ENCODE measurements around the gene DOCK9.
A peak's percentile ranks its signal among the peaks of the same experiment; 100 is the strongest.

The DOCK9 gene

DNA sequence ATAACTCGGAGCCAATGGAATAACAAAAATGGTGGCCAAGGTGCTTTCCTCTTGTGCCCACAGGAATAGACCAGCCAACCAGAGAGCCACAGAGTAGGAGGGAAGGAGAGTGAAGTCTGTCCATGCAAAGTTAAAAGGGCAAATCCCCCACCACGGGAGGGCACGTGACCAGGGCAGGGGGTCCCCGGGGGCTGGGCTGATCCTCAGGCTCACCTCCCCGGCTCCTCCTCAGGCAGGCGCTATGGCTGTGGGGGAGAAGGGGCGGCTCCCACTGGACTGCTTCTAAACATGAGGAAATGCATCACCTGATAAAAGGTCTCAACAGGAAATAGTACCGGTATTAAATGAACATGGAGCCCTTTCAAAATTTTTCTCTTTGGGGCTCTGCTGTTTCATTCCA, 152.2 kb downstream of the DOCK9 start:
- Histone ChIP-seq H3K9ac (ENCODE audit: low read depth in 1 of 2, low read length in 2 of 2) (no peak overlapping the region), H3K27ac (ENCODE audit: low read depth in 2 of 2, low read length in 2 of 2) (no peak overlapping the region), H3K4me3 (ENCODE audit: low read length in 2 of 2) (no peak overlapping the region), H3K4me1 (ENCODE audit: control insufficient read depth in 2 of 2, insufficient read depth in 2 of 2, low read length in 2 of 2) (peaks cover 8 to 17% of the 10 kb centered on the region in 2 donors), H3K36me3 (ENCODE audit: control insufficient read depth in 2 of 2, insufficient read depth in 2 of 2, low read length in 2 of 2) (peaks cover 8 to 25% of the 10 kb centered on the region in 2 donors), H3K27me3 (ENCODE audit: control insufficient read depth in 2 of 2, insufficient read depth in 2 of 2, low read length in 2 of 2) (no peaks in the 10 kb centered on the region), H3K9me3 (ENCODE audit: control insufficient read depth in 2 of 2, low read length in 2 of 2) (no peaks in the 10 kb centered on the region)

DNA sequence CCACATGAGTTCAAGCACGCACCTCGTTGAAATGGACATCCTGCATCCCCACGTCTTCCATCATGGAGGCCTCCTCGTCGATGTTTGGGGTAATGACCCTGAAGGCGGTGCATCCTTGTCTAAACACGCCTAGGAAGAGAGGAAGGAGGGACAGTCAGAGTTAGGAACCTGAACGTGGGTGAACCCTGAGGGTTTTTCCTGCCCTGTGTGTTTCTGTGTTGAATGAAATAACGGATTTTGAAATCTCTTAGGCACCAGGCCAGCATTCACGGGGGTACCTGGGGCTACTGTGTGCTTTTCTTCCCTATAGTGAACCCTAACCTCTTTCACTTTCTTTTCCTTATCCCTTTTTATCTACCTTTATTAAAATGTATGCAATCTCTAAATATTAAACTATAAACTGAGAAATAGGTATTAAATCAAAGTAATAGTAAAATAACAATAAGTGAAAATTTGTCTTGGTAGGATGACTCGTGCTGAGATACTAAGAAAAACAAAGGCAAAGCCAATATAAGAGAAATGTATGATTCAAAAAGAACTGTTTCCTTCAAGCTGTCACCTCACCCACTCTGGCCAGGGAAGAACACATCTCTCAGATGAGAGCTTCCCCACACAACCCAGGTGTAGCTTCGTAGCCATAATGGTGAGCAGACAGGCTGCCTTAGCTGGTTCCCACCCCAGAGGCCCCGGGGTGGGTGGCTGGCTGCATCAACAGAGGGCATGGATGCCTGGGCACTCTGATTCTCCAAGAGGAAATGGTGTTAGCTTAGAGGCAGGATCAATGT, 153.3 kb downstream of the DOCK9 start:
- Histone ChIP-seq H3K36me3 (ENCODE audit: control insufficient read depth in 2 of 2, insufficient read depth in 2 of 2, low read length in 2 of 2) (peaks cover 8 to 25% of the 10 kb centered on the region in 2 donors), H3K4me1 (ENCODE audit: control insufficient read depth in 2 of 2, insufficient read depth in 2 of 2, low read length in 2 of 2) (peaks cover 8 to 17% of the 10 kb centered on the region in 2 donors)

DNA sequence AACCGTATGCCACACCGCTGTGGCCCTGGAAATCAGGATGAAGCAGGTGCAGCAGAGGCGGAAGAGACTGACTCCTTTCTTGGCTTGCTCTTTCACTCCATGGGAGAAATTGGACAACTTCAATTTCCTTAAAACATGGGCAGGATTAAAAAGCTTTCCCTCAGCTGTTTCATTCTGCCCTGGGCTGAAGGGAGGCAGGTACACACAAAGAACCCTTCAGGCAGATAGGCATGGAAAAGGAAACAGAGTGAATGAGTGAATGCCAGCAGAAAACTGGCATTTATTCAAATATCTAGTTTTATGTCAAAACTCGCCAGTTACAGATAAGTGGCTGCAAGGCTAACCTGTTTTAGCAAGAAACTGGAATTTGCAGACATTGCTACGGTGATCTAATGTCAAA, 154.4 kb downstream of the DOCK9 start:
- Histone ChIP-seq H3K4me1 (ENCODE audit: control insufficient read depth in 2 of 2, insufficient read depth in 2 of 2, low read length in 2 of 2) (peaks cover 8 to 17% of the 10 kb centered on the region in 2 donors), H3K27me3 (ENCODE audit: control insufficient read depth in 2 of 2, insufficient read depth in 2 of 2, low read length in 2 of 2) (no peaks in the 10 kb centered on the region), H3K36me3 (ENCODE audit: control insufficient read depth in 2 of 2, insufficient read depth in 2 of 2, low read length in 2 of 2) (peaks cover 8 to 21% of the 10 kb centered on the region in 2 donors), H3K27ac (ENCODE audit: low read depth in 2 of 2, low read length in 2 of 2) (no peak overlapping the region), H3K9me3 (ENCODE audit: control insufficient read depth in 2 of 2, low read length in 2 of 2) (no peaks in the 10 kb centered on the region), H3K9ac (ENCODE audit: low read depth in 1 of 2, low read length in 2 of 2) (no peak overlapping the region), H3K4me3 (ENCODE audit: low read length in 2 of 2) (no peak overlapping the region)

More for the DNA sequence above, 153.3 kb downstream of the DOCK9 start:
- H3K9me3 ChIP-seq (ENCODE audit: control insufficient read depth in 2 of 2, low read length in 2 of 2) = no peaks in the 10 kb centered on the region
- H3K4me3 ChIP-seq (ENCODE audit: low read length in 2 of 2) = no peak overlapping the region
- no peak overlapping the region for H3K9ac ChIP-seq (ENCODE audit: low read depth in 1 of 2, low read length in 2 of 2)
- H3K27ac ChIP-seq (ENCODE audit: low read depth in 2 of 2, low read length in 2 of 2) = no peak overlapping the region
- H3K27me3 ChIP-seq (ENCODE audit: control insufficient read depth in 2 of 2, insufficient read depth in 2 of 2, low read length in 2 of 2) = no peaks in the 10 kb centered on the region

DNA sequence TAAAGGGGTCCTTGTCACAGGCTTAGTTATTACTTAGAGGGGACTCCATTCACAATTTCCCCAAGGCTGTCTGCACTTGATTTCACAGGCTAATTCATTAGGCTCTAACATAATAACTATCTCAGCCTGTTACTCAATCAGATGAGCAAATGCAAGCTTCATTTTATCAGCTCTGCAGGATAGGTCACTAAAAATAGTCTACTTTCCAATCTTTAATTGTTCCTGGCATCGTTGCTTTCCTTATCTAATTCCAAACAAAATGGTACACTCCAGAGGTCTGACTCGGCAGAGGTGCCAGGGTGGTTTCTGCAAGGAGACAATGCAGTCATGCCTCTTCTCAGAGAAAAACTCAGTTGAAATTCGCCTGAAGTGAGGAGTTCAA, 155.6 kb downstream of the DOCK9 start:
- H3K4me1 ChIP-seq (ENCODE audit: control insufficient read depth in 2 of 2, insufficient read depth in 2 of 2, low read length in 2 of 2) = peaks cover 8 to 17% of the 10 kb centered on the region in 2 donors
- H3K4me3 ChIP-seq (ENCODE audit: low read length in 2 of 2) = peak overlapping the region in 1 of 2 donors; percentile 14
- no peak overlapping the region for H3K9ac ChIP-seq (ENCODE audit: low read depth in 1 of 2, low read length in 2 of 2)
- H3K27me3 ChIP-seq (ENCODE audit: control insufficient read depth in 2 of 2, insufficient read depth in 2 of 2, low read length in 2 of 2) = no peaks in the 10 kb centered on the region
- no peaks in the 10 kb centered on the region for H3K9me3 ChIP-seq (ENCODE audit: control insufficient read depth in 2 of 2, low read length in 2 of 2)
- peaks cover 5 to 12% of the 10 kb centered on the region in 2 donors for H3K36me3 ChIP-seq (ENCODE audit: control insufficient read depth in 2 of 2, insufficient read depth in 2 of 2, low read length in 2 of 2)
- peak overlapping the region in 1 of 2 donors; percentile 20 for H3K27ac ChIP-seq (ENCODE audit: low read depth in 2 of 2, low read length in 2 of 2)

DNA sequence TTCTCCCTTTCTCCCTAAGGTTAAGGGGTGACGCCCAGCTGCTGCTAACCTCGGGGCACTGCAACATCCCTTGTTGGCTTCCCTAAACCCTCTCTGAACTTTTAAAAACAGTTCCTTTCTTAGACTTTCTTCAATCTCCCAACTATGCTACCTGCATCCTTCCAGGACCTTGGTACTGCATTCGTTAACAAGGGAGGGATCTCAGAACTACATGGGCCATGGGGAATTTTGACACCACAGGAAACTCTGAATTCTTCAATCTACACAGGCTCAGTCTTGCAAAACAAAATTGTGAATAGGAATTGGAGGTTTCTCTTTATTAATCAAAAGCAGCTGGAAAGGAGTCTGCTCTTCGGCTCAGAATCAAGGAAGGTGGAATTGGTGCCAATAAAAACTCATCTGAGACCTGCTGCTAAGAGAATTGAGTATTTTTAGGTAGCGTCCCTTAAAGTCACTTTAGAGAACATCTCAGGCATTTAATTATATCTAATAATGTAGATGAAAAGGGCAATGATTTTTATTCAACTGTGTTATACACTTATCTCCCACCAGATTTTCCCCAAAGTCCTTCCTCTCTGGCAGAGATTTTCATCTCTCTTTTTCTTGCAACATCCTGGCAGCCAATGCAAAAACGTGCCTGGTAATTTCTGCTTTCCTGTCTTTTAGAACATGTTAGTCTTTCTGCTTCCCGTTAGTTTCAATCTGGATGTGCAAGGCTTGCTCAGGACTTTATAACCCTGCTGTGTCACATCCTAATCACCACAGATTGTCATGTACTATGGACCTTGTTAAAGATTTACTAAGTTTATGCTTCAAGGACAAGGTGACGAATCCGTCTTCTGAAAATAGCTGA, 156.3 kb downstream of the DOCK9 start:
- no peaks in the 10 kb centered on the region for H3K27me3 ChIP-seq (ENCODE audit: control insufficient read depth in 2 of 2, insufficient read depth in 2 of 2, low read length in 2 of 2)
- H3K4me3 ChIP-seq (ENCODE audit: low read length in 2 of 2) = peak overlapping the region in 1 of 2 donors; percentile 14
- no peaks in the 10 kb centered on the region for H3K9me3 ChIP-seq (ENCODE audit: control insufficient read depth in 2 of 2, low read length in 2 of 2)
- H3K36me3 ChIP-seq (ENCODE audit: control insufficient read depth in 2 of 2, insufficient read depth in 2 of 2, low read length in 2 of 2) = peaks cover 5 to 11% of the 10 kb centered on the region in 2 donors
- no peak overlapping the region for H3K9ac ChIP-seq (ENCODE audit: low read depth in 1 of 2, low read length in 2 of 2)
- H3K4me1 ChIP-seq (ENCODE audit: control insufficient read depth in 2 of 2, insufficient read depth in 2 of 2, low read length in 2 of 2) = peaks cover 8 to 17% of the 10 kb centered on the region in 2 donors
- no peak overlapping the region for H3K27ac ChIP-seq (ENCODE audit: low read depth in 2 of 2, low read length in 2 of 2)

DNA sequence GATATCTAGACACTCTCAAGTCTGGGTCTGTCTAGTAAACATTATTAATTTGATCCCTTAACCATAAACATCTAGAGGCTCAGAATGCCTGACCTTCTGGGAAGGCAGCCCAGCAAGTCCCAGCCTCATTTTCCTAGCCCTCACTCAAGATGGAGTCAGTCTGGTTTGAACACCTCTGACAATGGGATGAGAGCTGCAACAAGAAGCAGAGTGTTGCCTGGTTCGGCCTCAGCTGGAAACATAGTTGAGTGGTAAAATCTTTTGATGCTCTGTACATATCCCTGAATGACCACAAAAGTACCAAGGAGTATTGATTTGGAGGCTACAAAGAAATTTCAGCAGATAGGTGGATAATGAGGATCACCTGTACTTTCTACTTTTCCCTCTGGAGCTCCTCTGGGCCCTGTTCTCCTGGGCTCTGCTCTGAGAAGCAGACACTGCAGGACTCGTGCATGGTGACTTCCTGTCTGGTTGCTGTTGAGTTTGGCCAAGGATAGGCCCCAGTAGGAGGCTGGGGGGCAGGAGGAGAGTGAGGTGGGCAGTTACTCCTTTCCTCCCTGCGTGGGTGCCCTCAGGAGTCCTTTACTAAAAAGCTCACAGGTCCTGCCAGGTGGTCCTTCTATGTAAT, 157.0 kb downstream of the DOCK9 start:
- peaks cover 8 to 17% of the 10 kb centered on the region in 2 donors for H3K4me1 ChIP-seq (ENCODE audit: control insufficient read depth in 2 of 2, insufficient read depth in 2 of 2, low read length in 2 of 2)
- no peak overlapping the region for H3K9ac ChIP-seq (ENCODE audit: low read depth in 1 of 2, low read length in 2 of 2)
- H3K27ac ChIP-seq (ENCODE audit: low read depth in 2 of 2, low read length in 2 of 2) = no peak overlapping the region
- H3K4me3 ChIP-seq (ENCODE audit: low read length in 2 of 2) = no peak overlapping the region
- H3K27me3 ChIP-seq (ENCODE audit: control insufficient read depth in 2 of 2, insufficient read depth in 2 of 2, low read length in 2 of 2) = no peaks in the 10 kb centered on the region
- no peaks in the 10 kb centered on the region for H3K9me3 ChIP-seq (ENCODE audit: control insufficient read depth in 2 of 2, low read length in 2 of 2)
- peaks cover 5 to 8% of the 10 kb centered on the region in 2 donors for H3K36me3 ChIP-seq (ENCODE audit: control insufficient read depth in 2 of 2, insufficient read depth in 2 of 2, low read length in 2 of 2)

DNA sequence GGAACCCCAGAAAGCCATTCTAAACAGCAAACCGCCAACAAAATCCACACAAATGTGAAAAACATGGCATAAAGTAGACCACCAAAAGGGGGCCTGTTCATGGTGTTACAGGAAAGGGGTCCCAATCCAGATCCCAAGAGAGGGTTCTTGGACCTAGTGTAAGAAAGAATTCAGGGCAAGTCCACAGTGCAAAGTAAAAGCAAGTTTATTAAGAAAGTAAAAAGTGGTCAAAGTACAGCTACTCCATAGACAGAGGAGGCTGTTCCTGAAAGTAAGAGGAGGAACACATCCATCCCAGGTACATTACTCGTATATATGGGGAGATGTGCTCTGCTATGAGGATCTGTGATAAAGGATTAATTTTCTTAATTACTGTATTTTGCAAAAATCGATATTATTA, 157.6 kb downstream of the DOCK9 start:
- H3K27me3 ChIP-seq (ENCODE audit: control insufficient read depth in 2 of 2, insufficient read depth in 2 of 2, low read length in 2 of 2) = no peaks in the 10 kb centered on the region
- no peak overlapping the region for H3K4me3 ChIP-seq (ENCODE audit: low read length in 2 of 2)
- H3K9ac ChIP-seq (ENCODE audit: low read depth in 1 of 2, low read length in 2 of 2) = no peak overlapping the region
- peaks cover 8 to 17% of the 10 kb centered on the region in 2 donors for H3K4me1 ChIP-seq (ENCODE audit: control insufficient read depth in 2 of 2, insufficient read depth in 2 of 2, low read length in 2 of 2)
- no peak overlapping the region for H3K27ac ChIP-seq (ENCODE audit: low read depth in 2 of 2, low read length in 2 of 2)
- H3K36me3 ChIP-seq (ENCODE audit: control insufficient read depth in 2 of 2, insufficient read depth in 2 of 2, low read length in 2 of 2) = peaks cover 5 to 8% of the 10 kb centered on the region in 2 donors
- no peaks in the 10 kb centered on the region for H3K9me3 ChIP-seq (ENCODE audit: control insufficient read depth in 2 of 2, low read length in 2 of 2)

DNA sequence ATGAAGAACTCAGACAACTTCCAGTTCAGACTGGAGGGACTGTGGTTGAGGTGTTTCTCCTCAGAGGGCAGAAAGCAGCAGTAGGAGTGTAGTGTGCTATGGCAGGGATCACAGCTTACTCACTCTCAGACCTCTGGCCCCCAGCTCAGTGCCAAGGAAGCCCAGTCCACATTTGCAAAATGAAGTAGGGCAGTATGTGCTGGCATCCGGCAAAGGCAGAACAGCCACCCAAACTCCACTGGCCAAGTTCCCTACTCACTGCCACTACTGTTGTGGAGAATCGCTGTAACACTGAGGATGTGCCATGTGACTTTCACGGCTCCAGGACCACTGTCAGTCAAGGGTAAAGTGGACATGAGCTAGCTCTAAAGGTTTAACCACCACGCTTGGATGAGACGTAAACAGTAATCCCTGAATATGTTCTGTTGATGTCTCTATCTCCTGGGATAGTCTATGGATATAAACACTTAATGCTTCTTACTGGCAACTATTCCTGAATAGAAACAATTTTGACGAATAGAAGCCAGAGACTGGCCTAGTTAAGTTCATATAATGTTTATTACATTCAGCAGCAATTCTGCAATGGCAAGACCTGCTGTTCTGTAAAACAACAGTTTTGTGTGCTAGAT, 158.4 kb downstream of the DOCK9 start:
- H3K36me3 ChIP-seq (ENCODE audit: control insufficient read depth in 2 of 2, insufficient read depth in 2 of 2, low read length in 2 of 2) = peaks cover 5 to 8% of the 10 kb centered on the region in 2 donors
- no peaks in the 10 kb centered on the region for H3K27me3 ChIP-seq (ENCODE audit: control insufficient read depth in 2 of 2, insufficient read depth in 2 of 2, low read length in 2 of 2)
- H3K4me3 ChIP-seq (ENCODE audit: low read length in 2 of 2) = no peak overlapping the region
- H3K9me3 ChIP-seq (ENCODE audit: control insufficient read depth in 2 of 2, low read length in 2 of 2) = no peaks in the 10 kb centered on the region
- no peak overlapping the region for H3K9ac ChIP-seq (ENCODE audit: low read depth in 1 of 2, low read length in 2 of 2)
- H3K4me1 ChIP-seq (ENCODE audit: control insufficient read depth in 2 of 2, insufficient read depth in 2 of 2, low read length in 2 of 2) = peaks cover 8 to 17% of the 10 kb centered on the region in 2 donors
- no peak overlapping the region for H3K27ac ChIP-seq (ENCODE audit: low read depth in 2 of 2, low read length in 2 of 2)

DNA sequence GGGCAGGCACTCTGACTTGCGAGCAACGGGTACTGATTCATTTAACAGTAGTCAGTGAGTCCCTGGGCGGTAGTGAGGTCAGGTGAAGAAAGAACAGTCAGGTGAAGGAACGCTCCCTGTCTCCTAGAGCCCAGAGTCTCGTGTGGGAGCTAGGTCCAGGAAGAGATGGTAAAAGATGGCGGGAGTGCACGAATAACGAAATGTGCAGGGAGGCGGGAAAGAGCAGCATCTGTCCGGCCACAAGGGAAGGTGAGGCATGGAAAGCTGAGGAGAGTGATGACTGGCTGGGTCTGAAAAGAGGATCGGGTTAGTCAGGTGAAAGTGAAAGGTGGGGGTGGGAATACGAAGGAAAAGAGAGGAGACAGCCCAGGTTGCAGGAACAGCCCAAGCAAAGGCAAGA, 161.5 kb downstream of the DOCK9 start:
- no peak overlapping the region for H3K9ac ChIP-seq (ENCODE audit: low read depth in 1 of 2, low read length in 2 of 2)
- H3K27me3 ChIP-seq (ENCODE audit: control insufficient read depth in 2 of 2, insufficient read depth in 2 of 2, low read length in 2 of 2) = no peaks in the 10 kb centered on the region
- H3K9me3 ChIP-seq (ENCODE audit: control insufficient read depth in 2 of 2, low read length in 2 of 2) = no peaks in the 10 kb centered on the region
- no peak overlapping the region for H3K4me3 ChIP-seq (ENCODE audit: low read length in 2 of 2)
- H3K36me3 ChIP-seq (ENCODE audit: control insufficient read depth in 2 of 2, insufficient read depth in 2 of 2, low read length in 2 of 2) = no peaks in the 10 kb centered on the region
- no peak overlapping the region for H3K27ac ChIP-seq (ENCODE audit: low read depth in 2 of 2, low read length in 2 of 2)
- peaks cover 4 to 6% of the 10 kb centered on the region in 2 donors for H3K4me1 ChIP-seq (ENCODE audit: control insufficient read depth in 2 of 2, insufficient read depth in 2 of 2, low read length in 2 of 2)
